Activated CD4-positive, alpha-beta T cell treated with anti-CD3 and anti-CD28 coated beads, Interleukin-2, amount 50 U/mL, for 4 hours (primary cell): ENCODE results near the gene TNFRSF14.
"Not testable (repeated sequence)": the region's sequence is repeated elsewhere in the genome, so short reads cannot be mapped to it uniquely, and the experiment has no call there.

Experiments
- DNase-seq, 2 experiments: peaks; one replicate each; pipeline ENCODE4 v3.0.0-alpha.2; 2020

Gene TNFRSF14

DNA sequence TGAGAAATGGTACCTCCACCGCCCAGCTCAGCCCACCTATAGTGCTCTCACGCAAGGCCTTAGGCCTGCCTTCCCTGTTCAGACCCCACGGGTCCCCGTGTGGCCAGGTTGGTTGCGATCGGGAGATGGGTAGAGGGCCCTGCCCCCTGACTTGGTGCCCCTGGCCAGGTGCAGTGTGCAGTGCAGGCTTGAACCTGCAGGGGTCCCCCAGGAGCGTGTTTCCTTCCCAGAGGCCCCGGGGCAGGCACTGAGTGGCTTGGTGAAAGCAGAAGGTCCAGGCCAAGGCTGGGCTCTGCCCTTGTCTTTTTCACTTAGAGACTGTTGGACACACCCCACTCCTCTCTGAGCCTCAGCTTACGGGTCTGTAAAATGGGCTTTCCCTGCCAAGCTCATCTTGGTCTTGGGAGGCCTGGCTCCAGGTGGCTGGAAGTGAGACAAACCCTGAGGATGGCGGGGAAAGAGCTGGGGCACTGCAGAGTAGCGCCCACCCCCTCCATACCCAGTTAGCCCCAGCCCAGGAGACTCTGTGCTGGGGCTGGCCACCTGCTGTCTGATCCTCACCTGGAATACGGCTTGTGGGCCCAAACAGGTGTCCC is 16.8 kb upstream of the TNFRSF14 start:
- no peak for DNase-seq

DNA sequence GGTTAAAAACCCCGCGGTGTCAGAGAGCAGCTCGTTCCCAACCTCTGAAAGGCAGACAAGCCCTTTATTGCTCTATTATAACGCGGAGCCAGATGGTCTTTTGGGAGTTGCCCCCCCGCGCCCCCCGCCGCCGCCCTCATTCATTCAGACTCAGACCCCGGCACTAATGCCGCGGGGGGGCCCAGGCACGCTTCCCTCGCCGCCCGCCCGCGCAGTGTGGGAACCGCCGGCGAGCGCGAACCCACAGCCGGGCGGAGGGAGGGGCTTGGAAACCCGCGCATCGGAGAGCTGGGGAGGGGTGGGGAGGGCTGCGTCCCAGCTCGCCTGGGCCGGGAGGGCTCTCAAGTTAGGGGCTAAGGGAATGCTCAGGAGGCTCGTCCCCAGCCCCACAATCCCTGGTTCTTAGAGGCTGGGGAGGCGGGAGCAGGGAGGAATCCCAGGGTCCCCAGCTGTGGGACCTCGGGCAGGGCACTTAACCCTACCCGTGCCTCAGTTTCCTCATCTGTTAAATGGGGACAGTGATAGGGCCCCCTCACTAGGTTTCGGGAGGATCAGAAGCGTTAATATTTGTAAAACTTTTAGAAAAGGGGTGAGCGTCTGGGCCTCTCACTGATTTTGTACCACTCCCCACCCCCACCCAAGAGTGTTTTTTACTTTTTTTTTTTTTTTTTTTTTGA is 15.2 kb upstream of the TNFRSF14 start:
- DNase-seq = no peak

DNA sequence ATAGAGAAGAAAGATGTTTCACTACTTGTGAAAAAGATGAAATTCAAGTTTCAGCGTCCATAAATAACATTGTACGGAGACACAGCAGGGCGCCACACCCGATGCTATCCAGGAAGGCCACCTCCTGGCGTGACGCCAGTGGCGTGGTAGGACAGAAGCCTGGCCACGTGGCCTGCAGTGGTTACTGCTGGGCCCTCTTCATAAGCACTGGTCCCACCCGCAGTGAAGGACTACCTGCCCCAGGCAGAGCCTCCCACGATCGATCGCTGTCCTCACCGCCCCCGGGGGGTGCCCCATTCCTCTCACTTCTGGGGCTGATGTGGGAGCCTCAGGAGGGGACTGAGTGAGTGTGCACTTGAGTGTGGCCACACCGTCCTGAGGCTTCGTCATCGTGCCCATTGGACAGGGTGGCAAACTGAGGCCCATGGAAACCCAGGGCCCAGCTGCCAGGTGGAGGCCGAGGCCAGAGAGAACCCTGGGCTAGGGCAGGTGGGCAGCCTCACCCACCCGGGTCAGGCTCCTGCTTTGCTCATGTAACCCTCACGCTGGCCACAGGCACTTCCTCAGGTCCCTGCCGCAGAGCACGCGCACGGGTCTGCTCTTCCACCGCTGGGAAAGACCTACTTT is 14.4 kb upstream of the TNFRSF14 start:
- DNase-seq = no peak

DNA sequence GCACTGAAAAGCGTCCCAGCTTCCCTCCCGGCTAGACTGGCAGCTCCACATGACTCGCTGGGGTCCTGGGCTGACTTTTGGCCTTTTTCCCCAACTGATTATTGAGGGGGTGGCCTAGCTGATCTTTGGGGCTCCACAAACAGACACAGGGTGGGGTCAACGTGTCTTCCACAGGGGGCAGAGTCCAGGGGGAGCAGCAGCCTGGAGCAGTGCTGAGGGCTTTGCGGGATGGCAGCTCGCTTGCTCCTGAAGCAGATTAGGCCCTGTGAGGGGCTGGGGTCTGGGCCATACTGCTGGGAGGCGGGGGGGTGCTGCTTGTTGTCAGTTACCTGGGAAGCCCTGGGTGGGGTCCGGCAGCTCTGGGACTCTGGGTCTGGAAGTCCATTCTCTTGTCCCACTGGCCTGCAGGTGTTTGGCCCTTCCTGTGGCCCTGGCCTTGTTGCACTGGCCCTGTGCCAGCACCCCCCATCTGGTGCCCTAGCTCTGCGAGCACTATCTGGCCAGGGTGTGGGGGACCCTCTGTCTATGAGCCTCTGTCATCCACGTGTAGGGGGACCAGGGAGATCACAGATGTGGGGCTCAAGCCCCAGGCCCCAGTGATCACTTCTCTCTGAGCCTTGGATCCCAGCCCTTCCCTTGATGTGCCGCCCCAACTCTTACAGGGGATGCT is 13.8 kb upstream of the TNFRSF14 start:
- no peak for DNase-seq

DNA sequence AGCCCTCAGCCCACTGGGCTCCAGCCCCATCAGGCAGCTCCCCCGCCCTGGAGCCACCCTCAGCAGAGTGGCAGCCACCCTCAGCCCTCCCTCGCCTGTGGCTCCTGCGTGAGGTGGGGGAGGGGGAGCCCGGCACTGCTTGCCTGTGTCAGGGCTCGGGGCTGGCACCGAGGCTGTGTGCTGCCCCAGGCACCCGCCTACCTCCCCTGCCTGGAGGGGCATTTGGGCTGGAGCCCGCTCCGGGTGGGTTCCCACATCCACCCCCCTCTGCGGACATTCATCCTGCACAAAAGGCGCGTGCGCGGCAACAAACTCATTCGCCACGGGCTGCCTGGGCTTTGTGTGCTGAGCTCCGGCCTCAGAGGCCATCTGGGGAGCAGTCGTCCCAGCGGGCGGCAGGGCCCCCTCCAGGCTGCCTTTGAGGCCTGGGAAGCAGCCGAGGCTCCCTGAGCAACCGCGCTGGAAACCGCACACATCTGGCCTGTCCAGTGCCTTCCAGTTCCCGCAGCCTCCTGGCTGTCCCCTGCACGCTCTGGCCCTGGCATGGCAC is 12.6 kb upstream of the TNFRSF14 start:
- no peak for DNase-seq

DNA sequence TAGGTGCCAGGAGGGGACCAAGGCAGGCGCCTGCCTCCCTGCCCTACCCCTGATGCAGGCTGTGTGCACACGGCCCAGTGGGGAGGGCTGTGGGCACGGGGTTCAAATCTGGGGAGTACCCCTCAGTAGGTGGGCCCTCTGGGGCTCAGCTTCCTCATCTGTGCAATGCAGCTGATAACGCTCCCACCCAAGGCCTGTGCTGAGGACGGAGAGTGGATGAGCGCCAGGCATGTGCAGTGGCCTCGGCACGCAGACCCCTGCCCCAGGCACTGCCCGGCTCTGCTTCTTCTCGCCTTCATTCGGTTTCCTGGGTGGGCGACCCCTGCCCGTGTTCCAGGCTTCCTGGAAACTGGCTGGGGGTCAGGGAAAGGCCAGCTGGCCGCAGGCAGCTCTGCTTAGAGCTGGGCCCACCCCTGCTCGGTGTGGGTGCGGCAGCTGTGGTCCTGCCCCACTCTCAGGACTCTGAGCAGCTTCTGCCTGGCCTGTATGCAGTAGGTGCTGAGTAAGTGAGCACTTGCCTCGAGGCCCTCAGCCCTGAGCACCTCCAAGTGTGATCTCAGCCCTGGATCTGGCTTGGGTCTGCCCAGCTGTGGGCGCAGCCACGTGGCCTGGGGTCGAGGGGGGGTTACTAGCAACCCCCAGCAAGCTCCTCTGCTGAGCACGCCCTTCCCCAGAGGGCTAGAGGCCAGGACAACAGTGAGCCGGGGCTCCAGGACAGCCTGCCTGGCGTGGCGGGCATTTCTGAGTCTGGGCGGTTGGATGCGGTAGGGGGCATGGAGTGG is 11.9 kb upstream of the TNFRSF14 start:
- no peak for DNase-seq

DNA sequence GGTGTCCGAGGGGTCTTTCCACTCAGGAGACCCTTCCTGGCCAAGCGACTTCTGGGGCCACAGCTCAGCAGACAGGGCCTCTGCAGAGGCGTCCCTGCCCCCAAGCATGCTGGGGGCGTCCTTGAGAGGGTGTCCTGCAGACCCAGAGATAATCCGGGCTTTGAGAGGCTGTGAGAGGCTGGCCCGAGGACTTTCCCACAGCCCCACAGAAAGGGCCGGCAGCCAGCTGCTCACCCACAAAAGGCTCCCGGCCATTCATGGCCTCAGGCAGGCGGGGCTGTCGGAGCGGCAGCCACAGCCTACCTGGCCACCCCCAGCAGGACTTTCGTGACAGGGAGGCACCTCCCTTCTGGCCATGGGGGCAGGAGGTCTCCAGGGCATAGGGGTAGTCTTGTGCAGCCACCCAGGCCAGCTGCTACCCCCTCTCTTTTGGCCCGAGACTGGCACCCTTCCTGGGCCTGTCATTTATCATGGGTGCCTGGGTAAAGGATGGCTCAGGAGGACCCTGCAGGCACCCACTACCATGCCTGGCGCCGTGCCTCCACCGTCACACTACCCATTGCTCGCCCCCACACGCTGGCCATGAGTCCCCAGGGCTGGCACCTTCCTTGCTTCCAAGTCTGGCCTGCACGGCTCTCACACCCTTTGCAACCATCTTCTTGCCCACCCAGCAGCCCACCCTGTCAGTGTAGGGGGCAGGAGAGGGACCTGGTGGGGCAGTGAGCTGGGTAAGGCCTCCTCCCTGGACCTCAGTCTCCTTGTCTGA is 11.1 kb upstream of the TNFRSF14 start:
- DNase-seq = no peak

DNA sequence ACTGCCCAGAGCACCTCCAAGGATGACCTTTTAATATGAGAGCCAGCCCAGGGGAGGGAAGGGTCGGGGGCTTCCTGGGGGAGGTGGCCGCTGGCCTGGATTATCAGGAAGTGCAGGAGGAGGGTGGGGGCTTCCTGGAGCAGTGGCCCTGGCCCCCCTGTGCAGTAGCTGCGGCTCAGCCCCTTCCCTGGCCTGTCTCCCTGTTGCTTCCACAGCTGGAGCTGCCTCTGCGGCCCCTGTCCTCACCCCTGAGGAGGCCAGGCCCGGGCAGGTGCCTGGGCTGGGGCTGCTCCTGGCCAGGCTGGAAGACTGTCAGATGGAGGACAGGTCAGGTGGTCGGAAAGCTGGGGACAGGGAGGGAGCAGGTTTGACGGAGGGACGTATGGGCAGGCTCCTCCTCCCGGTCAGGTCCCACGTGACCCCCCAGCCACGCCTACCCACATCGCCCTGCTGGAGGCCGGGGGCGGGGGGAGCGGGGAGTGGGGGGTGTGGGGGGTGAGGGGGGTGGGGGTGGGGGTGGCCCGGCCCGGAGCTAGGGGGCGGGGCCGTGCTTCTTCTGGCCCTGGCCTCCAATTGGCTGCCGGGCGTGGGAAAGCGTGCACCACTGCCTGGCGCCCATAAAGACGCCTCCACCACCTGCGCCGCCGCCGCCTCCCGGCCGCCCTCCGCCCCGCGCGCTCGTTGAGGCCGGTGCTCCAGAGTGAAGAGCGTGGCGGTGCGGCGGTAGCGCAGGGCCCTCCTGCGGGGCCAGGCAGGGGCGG is 10.2 kb upstream of the TNFRSF14 start:
- DNase-seq = peak; percentile 82 to 87

DNA sequence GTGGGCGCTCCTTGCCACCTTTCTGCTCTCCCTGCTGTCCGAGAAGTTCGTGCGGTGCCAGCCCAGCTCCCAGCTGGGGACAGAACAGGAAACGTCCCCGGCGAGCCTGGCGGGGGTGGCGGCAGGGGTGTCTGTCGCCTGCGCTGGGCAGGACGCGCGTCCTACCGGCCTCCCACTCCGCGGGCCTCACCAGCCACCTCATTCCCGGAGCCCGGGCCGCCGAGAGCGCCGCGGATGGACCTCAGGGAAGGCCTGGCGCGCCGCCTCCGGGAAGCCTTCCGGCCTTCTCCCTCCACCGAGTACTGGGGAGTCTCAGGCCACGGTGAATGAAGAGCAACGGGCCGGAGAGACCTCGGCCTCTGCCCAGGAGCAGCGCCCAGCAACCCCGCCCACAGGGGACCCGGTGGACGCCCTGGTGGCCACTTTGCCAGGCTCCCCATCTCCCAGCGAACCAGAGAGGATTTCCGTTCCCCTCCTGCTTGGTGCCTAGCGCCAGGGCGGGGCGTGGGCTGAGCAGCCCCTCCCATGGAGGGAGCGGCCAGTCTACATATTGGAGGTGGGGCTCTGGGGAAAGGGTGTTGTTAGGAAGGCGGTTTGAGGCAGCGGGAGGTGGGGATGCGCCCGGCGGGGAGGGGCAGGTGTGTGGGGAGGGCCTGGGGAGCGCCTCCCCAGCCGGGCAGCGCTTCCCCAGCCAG is 9.5 kb upstream of the TNFRSF14 start:
- peak; percentile 65 to 70 for DNase-seq

DNA sequence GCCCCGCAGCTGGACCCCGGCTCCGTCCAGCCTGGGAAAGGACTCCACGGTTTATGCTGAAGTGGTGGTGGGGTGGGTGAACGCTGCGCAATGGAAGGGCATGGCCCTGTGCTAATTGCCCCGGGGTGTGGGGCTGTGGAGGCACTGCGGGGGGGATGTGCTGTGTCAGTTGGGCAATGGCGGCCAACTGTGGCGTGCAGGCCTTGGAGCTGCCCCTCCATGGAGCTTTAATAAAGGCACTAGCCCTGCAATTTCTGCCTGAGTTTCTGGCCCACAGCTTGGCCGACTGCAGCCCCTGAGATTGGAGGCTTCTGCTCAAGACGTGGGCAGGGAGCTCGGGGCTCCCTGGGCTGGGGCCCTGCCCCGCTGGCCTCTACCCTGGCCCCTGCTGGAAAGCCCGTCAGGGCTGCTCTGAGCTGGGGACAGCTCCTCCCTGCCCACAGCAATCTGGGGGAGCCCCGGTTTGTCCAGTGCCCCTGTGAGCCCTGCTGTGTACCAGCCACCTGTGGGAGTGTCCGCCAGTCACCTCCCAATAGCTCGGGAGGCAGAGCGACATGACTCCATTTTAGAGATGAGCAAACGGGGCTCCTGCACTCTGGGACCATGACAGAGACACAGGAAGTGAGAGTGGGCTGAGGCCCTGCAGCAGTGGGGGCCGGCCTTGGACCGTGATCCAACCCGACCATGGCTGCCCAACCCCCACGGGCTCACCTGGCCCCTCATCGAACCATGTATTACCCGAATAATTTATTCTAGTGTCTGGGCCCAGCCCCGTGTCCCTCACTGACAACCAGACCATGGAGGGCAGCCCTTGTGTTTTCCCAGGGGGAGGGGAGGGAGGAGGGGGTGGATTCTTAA is 8.7 kb upstream of the TNFRSF14 start:
- DNase-seq = no peak

DNA sequence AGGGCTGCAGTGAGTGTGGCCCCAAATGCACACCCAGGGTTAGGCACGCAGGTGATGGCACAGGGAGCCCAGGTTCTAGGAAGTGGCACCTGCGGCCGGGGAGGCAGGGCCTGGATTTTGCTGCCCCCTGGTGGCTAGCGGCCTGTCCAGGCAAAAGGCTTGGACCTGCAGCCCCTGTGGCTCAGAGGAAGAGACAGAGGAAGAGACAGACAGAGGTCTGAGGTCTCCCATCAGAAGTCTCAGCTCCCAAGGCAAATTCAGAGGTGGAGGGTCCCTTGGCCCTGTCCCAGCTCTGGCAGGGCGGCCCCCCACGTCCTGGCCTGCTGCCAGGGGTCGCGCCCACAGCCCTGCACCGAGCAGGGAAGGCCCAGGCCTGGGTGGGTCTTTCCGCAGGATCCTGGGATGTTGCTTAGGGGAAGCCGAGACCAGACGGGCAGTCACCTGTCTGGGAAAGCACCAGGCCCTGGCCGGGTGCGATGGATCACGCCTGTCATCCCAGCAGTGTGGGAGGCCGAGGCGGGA is 8.0 kb upstream of the TNFRSF14 start:
- DNase-seq = peak; percentile 79 to 82

DNA sequence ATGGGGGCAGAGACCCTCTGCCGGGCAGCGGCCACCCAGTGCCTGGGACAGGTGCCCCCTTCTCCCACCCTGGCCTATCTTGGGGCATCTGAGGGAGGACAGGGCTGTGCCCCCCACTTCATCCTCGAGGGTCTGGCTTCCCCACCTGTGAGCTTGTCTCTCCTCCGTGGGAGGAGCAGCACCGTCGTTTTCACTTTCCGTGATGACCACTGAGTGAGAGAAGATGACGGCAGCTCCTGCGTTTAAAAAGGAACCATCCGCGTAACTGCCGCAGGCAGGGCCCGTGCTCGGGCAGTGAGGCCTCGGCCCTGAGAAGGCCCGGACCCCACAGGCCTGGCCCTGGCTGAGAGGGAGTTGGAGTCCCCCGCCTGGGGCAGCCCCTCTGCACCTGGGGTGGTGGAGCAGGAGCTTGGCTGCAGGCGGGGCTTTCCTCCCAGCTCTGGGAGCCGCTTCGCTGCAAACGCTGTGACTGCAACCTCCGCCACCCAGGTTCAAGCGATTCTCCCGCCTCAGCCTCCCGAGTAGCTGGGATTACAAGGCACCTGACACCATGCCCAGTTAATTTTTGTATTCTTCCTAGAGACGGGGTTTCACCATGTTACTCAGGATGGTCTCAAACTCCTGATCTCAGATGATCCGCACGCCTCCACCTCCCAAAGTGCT is 6.7 kb upstream of the TNFRSF14 start:
- not testable (repeated sequence) for DNase-seq

DNA sequence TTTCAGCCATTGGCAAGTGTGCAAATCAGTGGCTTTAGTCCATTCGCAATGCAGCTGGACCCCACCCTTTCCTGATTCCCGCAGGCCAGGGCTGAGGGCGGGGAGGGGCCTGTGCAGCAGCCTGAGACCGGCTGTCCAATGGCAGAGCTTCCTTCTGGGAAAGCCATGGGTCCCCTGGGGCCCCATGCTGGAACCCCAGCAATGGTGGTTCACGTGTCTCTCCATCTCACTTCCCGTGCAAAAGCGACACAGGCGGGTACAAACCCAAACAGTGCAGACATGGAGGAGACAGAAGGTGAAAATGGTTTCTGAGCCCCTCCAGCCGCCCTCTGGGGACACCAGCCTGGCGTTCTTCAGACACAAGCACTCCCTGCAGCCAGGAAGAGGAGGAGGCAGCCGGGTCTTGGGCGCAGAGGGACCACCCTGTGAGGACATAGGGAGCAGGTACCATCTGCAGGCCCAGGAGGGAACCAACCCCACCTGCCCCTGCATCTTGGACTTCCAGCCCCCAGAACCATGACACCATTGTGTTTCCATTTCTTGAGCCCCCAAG is 5.8 kb upstream of the TNFRSF14 start:
- DNase-seq = not testable (repeated sequence)

DNA sequence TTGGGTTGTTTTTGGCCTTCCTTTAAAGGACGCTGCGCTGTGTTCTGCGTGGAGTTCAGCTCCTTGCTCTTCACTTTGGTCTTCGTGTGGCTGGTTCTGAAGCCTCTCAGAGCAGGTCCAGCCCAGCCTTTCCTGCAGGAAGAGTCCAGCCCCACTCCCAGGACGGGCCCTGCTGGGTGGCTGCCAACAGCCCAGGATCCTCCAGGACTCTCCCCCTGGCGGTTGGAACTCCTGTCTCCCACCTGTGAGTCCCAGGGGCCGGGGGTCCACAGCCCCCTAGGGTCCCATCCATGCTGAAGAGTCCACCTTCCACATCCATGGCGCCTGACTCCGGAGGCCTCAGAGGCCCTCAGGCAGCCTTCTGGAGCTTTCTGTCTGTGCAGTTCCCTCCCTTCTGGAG is 4.6 kb upstream of the TNFRSF14 start:
- DNase-seq = not testable (repeated sequence)

DNA sequence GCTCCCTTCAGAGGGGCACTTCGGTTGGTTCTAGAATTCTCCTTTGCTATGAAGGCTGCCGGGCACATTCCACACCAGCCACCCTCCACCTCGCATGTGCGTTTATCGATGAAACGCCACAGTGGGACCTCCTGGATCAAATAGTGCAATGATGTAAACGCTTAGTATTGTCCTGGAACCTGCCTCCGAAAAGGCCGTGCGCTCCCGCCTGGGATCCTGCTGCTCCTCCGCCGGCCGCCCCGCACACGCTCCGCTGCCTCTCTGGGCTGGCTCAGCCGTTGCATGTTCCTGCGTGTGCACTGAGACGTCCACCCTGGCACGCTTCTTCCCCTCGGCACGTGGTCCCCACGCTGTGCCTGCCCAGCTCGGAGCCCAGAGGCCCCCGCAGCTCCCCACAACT is 4.0 kb upstream of the TNFRSF14 start:
- no peak for DNase-seq

DNA sequence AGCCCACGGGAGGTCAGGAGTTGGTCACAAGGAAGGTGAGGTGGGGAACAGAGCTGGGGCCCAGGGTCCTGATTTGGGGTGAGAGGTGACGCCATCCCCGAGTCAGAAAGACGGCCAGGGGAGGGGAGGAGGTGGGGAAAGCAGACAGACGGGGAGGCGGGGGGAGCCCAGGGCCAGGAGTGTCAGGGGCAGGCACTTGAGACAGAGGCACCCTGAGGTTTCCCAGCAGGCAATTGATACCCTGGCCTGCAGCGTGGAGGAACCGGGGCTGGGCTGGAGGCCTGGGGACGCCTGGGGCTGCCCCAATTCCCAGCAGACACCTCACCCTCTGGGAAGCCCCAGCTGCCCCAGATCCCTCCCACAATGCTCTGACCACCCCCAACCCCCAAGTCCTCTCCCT is 3.1 kb upstream of the TNFRSF14 start:
- not testable (repeated sequence) for DNase-seq

DNA sequence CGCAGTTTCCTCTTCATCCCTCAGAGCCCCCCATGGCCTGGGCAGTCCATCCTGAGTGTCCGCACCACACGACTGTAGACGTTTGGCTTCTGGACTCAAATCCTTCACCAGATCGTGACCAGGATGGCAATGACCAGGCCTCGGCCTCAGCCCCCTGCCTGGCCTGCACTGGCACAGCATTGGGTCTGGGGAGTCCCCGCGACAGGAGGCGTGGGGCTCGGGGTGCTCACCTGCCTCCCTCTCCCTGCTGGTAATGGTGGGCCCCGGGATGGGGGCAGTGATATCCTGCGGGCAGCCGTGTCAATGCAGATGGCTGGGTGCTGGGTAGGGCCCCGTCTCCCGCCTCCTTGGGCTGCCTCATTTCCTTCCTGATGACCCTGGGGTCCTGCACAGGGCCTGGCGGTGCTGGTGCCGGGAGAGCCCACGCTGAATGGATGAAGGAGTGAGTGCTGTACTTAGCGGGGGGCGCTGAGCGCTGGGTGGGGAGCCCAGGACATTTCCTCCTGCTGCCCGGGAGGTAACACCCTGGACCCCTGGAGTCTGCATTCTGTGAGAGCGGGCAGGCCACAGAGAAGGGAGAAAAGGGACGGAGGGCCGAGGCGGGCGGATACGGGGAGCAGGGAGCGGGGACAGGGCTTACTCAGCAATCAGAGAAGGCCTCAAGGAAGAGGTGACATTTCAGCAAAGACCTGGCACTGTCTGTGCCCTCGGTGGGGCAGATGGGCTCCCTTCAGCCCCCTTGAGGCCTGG is 2.1 kb upstream of the TNFRSF14 start:
- no peak for DNase-seq
